Posterior cingulate gyrus (tissue), 11 donors: ENCODE results near the gene PNO1.

Experiments used
- DNase-seq, 10 donors: peaks; one replicate each; pipeline versions ENCODE4 v3.0.0 to v3.0.0-alpha.2; 2020 to 2021; ENCODE audit warnings: mixed read lengths in 3 of 10
- intact Hi-C: fragments of 100-400 bp; cut with DNase I; formaldehyde crosslinking; loops from one replicate; pipeline ENCODE4 v1.15.1; 2023

The PNO1 gene

DNA sequence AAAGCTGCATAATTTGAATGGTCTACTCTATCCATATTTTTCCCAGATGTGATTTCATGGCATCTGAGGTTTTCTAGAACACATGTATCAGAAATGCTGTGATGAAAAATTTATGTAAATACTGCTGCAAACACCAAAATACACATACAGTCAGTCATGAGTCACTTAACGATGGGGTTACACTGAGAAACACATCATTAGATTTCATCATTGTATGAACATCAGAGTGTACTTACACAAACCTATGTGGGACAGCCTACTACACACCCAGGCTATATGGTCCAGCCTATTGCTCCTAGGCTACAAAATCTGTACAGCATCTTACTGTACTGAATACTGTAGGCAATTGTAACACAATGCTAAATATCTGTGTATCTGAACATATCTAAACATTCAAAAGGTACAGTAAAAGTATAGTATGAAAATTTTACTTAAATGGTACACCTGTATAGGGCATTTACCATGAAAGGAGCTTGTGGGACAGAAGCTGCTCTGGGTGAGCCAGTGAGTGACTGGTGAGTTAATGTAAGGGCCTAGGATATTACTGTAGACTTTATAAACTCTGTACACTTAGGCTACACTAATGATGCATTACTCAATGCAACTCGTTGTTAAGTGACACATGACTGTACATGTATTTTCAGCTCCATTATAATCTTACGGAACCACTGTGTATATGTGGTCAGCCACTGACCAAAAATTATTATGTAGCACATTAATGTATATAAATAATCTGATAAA, 33.5 kb downstream of the PNO1 start:
- DNase-seq, result no peak
- intact Hi-C loops, result no loop called here

DNA sequence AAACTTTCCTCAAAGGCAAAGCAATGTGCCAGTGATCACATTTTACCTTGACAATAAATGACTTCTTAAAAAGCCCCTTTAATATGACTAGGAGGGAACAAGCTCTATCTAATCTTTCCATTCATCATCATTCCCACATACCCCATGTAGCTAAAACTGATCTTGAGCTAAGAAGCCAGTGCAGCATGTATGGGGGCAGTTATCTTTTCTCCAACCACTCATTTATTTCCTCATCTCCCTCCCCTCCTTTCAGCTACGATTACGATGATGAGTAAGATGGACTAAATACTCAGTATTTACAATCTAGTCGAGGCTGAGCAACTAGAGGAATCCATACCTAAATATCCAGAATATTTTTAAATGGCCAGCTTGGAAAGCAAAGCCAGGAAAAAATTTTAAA, 35.5 kb downstream of the PNO1 start:
- no peak for DNase-seq
- intact Hi-C loops, result no loop called here

DNA sequence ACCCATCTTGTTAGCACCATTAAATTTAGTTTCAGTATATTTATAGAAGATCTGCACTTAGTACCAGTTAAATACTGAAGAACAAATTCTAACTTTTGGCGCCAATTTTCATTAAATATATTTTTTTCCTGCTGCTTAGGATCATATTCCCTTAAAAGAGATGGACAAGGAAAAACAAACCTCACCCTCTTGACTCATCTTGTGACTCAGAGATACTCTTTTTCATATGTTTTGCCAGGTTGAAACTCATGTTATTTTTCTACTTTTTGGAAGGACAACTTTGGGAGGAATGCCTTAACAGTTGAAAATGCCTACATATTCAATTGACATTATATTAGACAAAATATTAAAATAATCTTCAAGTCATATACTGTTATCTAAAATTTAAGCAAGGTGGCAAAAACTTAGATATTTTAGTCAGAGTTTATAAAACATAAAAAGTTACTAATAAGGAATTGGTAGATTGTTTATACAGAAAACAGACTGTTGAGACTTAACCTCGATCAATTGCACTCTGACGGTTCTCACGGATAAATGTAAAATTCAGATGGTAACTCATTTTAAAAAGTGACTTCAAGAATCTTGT, 36.2 kb downstream of the PNO1 start:
- DNase-seq, result no peak
- intact Hi-C loops, result no loop called here

DNA sequence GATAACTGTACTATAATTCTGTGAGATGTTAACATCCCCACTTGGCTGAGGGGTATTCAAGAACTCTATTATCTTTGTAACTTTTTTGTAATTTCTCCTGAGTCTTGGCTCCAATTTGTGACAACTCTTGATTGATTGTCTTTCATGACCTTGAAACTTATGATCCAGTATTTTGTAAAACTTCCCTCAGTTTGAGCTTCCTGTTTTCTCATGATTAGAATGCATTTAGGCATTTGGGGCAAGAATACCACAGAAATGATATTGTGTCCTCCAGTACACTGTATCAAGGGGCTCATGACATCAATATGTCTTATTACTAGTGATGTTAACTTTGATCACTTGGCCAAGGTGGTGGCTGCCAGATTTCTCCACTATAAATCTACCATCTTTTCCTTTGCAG, 37.4 kb downstream of the PNO1 start:
- no peak for DNase-seq
- intact Hi-C loops, result loop anchor here (5.0 kb wide), 1 partner anchor 87 kb away; no protein-coding TSS in a partner anchor

DNA sequence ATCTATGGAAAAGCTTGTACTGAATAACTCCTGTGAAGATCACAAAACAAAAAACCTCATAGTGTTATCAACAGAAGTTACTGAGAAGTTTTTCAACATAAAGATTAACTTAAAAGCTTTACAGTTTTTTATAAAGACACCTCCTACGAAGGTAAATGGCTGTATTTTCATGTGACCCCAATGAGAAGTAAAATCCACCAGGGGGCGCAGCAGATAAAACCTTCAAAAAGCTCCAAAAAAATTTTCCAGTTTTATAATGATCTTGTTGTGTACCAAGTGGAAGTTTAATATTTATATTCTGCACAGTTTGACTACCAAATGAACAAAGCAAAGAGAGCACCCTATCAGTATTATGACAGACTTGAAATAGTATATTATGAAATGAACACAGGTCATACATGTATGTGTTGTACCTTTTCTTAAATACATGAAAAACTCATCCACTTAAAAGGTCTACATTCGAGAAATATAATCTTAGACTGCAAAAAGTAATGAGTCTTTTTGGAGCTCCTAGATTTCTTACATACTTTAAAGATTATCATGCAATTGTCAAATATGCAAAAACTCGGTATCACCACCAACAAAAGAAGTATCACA, 38.5 kb downstream of the PNO1 start:
- DNase-seq, result peak in 1 of 10 donors; percentile 19
- intact Hi-C loops, result loop anchor here (2.0 to 5.0 kb wide), 2 partner anchors 49 to 86 kb away; no protein-coding TSS in a partner anchor

DNA sequence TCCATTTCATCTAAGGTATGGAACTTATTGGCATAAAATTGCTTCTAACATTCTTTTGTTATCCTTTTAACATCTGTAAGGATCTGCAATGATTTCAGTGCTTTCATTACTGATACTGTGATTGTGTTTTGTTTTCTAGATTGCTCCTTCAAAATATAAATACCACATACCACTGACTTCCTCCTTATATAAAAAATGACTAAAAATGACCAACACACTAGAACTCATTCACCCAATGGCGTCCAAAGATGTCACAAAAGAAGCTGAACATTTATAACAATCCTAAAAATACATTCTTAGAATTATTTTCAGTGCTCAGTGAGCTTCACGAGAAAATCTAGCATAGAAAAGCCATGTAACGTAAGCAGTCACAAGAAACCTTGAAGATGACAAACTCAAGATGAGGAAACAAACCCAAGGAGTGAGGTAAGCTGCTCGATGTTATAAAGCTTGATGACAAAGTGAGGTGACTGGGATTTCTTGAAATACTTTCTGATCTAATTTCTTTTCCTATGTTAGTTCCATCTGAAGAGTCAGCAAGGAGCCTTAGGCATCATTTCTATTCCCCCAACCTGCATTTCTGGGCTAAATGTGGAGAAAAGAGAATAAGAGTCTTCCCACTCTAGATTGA, 42.6 kb downstream of the PNO1 start:
- no peak for DNase-seq
- intact Hi-C loops, result no loop called here

DNA sequence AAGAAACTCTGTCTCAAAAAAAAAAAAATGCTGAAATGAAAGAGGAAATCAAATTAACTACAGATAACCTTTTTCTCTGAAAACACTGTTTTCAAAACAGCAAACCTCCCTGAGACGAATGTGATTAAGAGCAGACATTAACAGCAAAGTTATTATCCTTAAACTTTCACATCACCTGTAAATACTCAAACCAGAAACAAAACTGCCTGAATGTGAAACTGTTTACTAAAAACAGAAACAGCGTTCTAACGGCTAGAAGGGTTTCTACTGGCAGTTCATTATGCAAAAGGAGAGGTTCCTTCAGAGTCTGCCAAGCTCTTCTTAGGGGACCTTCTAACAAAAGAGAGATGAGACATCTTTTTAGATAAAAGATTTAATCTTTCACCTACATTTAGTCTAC, 45.9 kb downstream of the PNO1 start:
- DNase-seq, result no peak
- intact Hi-C loops, result no loop called here

DNA sequence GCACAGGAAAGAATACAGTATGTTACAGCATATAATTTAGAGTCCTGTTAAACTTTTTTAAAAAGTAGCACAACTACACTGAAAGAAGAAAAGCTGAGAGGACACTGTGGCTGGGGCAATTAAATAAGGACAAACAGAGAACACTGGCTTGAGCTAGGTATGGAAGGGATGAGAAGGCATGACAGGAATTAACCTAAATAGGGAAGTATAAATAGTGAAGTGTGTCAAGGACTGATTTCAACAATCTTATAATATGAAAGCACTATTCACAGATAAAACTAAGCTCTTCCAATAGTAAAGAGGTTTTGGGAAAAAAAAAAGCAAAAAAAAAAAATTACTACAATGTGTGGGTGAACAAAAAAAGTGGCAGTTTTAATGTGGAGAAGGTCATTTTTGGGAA, 49.1 kb downstream of the PNO1 start:
- intact Hi-C loops, result no loop called here
- DNase-seq, result no peak

DNA sequence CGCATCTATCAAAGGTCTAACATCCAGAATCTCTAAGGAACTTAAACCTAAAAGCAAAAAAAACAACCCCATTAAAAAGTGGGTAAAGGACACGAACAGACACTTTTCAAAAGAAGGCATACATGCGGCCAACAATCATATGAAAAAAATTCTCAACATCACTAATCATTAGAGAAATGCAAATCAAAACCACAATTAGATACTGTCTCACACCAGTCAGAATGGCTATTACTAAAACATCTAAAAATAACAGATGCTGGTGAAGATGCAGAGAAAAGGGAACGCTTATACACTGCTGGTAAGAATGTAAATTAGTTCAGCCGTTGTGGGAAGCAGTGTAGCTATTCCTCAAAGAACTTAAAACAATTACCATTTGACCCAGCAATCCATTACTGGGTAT, 56.7 kb downstream of the PNO1 start:
- intact Hi-C loops, result no loop called here
- no peak for DNase-seq

DNA sequence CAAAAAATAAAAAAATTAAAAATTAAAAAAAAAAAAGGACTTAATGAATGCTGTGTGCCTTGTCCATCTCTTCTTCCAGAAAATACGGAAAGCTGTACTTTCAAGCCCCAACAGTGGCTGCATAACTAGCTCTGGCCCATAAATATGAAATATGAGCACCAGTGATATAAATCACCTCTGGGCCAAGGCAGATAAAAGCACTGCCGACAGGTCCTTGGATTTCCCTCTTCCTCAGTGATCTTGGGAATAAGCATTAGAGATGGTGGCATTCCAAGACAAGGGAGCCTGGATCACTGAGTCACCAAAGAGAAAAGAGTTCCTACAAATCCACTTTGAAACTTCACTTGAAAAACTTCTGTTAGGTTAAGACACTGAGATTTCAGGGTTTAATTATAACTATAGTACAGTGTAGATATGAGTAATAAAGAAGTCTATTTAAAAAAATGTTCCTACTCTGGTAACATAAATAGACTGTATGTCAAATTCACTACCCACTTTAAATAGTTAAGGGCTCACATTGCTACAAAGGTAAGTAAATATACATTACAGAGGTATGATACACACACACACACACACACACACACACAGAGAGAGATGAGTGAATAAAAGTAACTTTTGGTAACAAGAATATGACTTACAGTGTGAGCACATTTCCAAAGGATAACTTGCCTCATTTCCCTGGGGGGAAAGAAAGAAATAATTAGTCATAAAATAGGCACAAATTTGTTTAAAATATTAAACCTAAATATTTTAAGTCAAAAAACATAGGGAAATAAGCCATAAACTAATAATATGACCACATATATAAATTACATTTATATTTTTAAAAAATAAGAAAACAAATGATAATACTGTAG, 59.0 kb downstream of the PNO1 start:
- intact Hi-C loops, result no loop called here
- no peak for DNase-seq

DNA sequence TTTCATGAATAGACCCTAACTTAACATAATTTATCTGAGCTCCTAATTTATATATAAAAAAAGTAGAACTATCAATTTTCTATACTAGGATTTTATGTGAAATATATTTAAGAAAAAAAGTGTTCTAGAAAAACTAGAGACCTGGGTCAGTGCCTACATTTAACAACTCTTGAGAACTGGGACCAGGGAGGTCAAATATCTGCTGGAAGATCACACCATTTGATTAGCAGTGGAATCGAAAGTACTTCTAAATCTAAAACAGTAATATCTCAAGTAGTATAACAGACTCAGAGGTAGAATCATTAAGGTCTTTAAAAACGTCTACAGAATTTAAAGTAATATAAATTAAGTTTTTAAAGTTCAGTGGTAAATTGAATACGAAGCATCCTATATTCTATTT, 60.0 kb downstream of the PNO1 start:
- intact Hi-C loops, result no loop called here

DNA sequence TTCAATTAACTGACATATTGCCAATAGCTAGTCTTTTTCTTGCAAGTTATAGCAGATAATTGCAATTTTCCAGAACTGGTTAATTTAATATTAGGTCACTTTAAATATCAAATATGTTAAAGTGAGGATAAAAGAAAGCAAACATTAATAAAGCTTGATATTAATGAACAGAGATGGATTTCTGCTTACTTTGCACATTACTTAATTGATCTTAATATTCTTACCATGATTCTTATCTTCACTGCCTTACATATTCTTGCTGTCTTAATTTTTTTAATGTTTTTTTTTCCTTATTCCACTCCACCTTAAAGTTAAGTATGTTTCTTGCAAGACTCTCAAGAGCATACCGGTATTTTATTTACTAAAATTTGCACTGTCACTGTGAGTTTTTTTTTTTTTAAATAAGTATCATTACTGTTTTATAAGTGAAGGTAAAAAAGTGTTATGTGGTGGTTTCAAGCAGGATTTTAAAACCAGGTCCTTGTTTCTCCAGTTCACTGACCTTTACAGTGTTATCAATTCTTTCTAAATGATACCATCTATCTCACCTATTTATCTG, 60.7 kb downstream of the PNO1 start:
- intact Hi-C loops, result no loop called here
- no peak for DNase-seq

More for the DNA sequence above, 60.0 kb downstream of the PNO1 start:
- DNase-seq, result no peak

DNA sequence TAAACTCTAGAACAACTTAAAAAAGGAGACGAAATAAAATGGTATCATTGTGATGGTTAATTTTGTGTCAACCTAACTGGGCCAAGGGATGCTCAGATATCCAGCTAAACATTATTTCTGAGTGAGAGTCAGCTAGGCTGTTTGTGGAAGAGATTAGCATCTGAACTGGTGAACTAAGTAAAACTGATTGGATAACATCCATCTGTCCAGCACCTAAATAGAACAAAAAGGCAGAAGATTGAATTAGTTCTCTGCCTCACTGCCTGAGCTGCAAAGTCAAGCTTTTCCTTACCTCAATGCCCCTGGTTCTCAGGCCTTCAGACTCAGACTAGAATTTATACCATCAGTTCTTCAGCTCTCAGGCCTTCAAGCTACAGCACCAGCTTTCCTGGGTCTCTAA, 64.6 kb downstream of the PNO1 start:
- no peak for DNase-seq
- intact Hi-C loops, result no loop called here

DNA sequence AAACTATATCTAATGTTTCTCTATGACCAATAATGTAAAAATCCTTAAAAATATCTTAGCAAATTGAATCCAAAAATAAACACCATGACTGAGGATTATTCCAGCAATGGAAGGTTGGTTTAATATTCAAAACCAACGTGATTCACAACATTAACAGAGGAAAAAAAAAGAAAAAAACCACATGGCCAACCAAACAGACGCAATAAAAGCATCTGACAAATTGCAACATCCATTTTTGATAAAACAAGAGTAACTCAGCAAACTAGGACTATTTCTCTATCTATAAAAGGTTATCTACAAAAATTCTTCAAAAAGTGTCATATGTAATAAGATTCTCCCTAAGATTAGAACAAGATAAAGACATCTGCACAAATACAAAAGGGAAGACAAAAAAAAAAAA, 65.7 kb downstream of the PNO1 start:
- DNase-seq, result no peak
- intact Hi-C loops, result no loop called here

DNA sequence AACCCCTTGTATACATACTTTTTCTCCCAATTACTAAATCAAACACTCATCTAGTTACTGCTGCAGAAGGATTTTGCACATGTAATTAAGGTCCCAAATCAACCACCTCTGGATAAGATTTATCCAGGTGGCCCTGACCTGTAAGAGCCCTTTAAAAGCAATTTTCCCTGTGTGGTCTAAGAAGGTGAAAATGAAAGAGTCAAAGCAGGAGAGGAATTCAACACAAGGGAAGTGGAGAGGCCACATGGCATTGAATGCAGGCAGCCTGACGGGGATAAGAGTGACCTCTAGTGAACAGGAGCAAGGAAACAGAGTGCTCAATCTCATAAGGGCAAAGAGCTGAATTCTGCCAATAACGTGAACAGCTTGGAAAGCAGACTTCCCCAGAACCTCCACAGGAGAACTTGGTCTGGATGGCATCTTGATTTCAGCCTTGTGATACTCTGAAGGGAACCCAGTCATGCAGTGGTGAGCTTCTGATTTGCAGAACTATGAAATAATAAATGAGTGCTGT, 67.5 kb downstream of the PNO1 start:
- intact Hi-C loops, result no loop called here
- peak in 1 of 10 donors; percentile 9 for DNase-seq
